Hematopoietic multipotent progenitor cell treated with erythropoietin and hydrocortisone succinate and interleukin-3 and kit ligand, for 6 days (in vitro differentiated cells): ENCODE data around the gene PEDS1.
"Not testable (repeated sequence)": the region's sequence is repeated elsewhere in the genome, so short reads cannot be mapped to it uniquely, and the experiment has no call there.

Source experiments
- DNase-seq: peaks from one replicate; pipeline ENCODE4 v3.0.0-alpha.2; 2015

Gene PEDS1

DNA sequence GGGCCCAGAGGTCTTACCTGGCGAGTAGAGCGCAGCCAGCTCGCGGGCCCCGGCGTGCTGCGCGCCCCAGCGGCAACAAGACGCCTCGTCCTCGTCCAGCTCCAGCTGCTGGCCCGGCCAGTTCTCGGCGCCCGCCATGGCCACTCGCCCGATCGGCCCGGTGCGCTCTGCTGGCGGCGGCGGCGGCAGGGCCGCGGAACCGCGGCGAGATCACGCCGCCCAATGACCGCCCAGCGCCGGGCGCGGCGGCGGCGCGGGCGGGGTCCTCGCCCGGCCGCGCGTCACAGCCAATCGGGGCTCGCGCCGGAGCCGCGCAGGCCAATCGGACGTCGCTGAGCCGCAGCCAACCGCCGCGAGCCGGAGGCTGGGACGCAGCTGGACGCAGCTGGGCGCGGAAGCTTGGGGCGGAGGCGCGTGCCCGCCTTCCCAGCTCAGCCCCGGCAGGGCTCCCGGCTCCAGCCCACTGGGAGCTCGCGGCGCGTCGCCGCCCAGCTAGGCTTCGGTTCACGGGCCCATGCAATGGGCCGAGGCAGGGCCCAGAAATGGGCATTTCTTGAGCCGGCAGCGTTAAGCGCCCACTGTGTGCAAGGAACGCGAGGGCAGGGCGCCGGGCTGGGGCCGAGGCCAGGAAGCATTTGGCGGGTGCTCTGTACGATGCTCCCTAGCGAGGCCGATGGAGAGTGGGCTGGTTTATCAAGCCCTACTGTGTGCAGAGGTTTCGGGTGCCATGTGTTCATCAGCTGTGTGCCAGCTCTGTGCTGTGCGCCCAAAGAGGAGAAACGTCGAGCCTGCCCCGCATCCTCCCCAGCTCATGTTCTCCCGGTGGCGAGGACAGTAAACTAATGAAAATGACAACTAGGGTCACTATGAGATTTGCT lies at the start of gene PEDS1:
PEDS1 (minus strand) TSS at position 224 of the 878 bp plus-strand sequence; CDS start at position 138, 86 bp downstream.
- DNase-seq = peak; percentile 93

DNA sequence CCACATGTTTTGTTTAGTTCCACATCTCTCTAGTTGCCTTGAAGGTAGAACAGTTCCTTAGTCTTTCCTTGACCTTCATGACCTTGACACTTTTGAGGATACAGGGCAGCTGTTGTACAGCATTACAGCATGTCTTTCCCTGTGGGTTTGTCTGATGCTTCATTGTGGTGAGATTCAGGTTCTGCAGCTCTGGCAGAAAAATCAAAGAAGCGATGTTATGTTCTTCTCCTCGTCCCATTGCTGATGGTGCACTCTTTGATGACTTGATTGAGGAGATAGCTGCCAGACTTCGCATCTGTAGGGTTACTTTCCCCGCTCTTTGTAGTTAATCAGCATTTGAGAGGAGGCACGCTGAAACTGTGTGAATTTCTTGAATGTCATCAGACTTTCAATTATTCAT lies 49.2 kb upstream of the PEDS1 start:
- DNase-seq = no peak

DNA sequence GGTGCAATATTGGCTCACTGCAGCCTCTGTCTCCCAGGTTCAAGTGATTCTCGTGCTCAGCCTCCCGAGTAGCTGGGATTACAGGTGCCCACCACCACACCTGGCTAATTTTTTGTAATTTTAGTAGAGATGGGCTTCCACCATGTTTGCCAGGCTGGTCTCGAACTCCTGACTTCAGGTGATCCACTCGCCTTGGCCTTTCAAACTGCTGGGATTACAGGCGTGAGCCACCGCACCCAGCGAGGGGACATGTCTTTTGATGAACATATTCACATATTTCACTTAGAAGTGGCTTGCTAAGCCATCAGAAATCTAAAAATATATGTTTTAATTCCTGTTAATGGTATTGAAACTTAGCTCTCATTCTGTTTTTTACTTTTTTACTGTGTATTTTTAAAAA lies 48.2 kb upstream of the PEDS1 start:
- DNase-seq = not testable (repeated sequence)

DNA sequence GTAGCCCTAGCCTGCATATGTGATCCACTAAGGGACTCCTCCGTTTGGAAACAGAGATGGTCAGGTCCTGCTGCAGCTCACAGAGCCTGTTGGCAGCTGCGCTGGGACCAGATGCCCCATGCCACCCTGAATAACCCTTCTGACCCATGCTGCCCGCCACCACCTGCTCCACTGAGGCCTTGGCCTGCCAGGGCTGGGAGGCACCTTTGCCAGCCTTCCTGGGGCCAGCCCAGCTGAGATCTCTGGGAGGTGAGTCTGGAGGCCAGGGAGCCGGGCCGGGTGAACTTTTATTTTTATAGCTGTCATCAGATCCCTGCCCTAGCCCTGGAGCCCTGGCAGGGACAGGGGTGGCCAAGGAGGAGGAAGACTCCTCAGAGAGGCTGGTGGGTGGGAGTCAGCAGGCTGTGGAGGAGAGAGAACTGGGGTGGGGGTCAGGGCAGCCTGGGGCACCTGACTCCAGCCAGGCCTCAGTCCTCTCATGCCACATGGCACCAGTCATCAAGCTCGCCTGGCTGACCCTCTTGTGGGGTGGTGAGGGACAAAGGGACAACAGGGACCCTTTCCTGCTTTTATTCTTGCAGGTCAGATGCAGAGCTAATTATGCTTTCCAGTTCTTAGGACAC lies 47.1 kb upstream of the PEDS1 start:
- DNase-seq = no peak

DNA sequence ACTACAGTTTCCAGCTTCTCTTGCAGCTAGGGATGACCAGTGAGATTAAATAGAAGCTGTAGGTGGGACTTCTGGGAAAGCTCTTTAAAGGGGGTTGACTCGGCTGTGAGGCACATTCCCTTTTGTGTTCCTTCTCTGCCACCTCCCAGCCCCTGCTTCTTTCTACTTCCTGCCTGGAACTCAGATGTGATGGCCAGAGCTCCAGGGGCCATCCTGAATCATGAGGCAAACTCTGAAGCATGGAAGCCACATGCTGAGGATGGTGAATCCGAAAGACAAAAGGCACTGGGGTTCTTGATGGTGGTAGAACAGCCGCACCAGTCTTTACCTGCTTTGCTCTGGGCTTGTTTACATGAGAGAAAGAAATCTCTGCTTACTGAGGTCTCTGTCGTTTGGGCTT lies 46.2 kb upstream of the PEDS1 start:
- no peak for DNase-seq

DNA sequence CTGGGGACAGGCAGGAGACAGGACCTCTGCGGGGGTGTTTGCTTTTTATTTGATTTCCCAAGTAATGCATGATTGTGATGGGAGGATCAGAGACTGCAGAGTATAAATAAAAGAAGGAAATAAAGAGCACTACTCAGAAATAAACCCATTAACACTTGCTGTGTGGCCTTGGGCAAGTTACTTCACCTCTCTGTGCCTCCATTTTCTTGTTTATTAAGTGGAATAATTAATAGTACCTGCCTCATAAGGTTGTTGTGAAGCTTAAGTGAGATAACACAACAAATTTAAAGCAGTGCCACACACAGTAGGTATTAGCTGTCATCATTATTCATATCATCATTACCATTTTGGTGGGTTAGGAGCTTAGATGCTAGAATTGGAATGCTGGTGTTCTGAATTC lies 45.2 kb upstream of the PEDS1 start:
- no peak for DNase-seq

DNA sequence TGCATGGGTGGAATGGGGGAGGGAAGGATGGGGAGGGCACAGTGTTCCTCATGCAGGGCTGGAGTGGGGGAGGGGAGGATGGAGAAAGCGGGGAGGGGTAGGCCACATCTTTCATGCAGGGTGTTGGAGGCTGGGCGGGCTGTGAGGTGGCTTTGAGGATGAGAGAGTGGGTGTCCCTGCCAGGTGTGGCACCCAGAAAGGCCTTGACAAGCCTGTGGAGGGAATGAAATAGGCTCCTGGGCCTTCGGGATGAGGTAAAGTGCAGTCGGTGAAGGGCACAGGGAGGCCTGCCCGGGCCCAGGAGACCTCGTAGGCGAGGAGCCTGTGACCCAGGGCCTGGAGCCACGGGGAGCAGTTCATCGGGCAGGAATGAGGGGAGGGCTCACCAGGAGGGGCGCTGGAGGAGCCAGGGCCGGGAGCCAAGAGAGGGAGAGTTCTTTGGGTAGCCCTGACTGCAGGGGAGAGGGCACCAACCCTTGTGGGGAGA lies 44.7 kb upstream of the PEDS1 start:
- DNase-seq = no peak

DNA sequence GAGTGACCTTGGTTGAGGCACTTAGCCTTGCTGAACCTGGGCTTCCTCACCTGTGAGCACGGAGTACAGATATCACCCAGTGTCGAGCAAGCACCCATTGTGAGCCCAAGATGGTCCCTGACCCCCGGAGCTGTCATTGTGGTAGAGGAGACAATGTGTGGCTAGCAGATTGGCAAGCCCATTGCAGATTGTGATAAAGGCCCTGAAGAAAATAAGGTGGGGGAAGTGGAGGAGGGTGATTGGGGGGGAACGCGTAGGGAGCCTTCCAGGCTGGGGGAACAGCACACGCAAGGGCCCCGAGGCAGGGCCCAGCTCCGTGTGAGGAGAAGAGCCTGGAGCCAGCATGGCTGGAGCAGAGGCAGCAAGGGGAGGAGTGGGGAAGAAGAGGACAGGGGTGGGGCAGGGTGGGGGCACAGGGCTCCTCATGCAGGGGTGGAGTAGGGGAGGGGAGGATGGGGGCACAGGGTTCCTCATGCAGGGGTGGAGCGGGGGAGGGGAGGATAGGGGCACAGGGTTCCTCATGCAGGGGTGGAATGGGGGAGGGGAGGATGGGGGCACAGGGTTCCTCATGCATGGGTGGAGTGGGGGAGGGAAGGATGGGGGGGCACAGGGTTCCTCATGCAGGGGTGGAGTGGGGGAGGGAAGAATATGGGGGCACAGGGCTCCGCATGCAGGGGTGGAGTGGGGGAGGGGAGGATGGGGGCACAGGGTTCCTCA lies 44.1 kb upstream of the PEDS1 start:
- peak; percentile 92 for DNase-seq

DNA sequence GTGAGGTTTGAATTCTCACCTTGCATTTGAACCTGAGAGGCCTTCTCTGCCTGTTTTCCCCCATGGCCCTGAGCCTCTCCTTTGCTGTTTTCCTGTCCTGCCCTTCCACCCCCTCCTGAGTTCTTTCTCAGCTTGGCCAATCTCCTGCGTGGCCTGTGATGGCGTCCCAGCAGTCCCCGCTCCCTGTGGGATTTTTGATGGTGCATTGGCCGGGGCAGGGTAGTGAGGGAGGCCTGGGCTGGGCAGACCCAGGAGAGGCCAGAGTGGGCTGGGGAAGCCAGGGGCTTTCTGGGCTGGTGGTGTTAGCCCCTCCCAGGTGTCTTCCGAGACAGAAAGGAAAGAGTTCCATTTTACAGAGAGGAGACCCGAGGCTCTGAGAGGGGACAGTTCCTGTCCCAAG lies 43.4 kb upstream of the PEDS1 start:
- no peak for DNase-seq

DNA sequence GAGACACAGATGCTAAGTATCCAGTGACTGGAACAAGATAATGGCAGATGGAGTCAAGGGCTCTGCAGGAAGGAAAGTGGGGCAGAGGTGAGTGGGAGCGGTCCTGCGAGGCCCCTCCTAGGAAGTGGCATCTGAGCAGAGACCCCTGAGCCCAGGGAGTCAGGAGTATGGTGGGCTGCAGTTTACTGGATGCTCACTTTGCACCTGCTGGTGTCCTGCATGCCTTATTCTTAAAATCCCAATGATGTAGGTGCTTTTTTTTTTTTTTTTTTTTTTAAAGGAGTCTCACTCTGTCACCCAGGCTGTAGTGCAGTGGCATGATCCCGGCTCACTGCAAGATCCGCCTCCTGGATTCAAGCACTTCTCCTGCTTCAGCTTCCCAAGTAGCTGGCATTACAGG lies 42.7 kb upstream of the PEDS1 start:
- DNase-seq = no peak

DNA sequence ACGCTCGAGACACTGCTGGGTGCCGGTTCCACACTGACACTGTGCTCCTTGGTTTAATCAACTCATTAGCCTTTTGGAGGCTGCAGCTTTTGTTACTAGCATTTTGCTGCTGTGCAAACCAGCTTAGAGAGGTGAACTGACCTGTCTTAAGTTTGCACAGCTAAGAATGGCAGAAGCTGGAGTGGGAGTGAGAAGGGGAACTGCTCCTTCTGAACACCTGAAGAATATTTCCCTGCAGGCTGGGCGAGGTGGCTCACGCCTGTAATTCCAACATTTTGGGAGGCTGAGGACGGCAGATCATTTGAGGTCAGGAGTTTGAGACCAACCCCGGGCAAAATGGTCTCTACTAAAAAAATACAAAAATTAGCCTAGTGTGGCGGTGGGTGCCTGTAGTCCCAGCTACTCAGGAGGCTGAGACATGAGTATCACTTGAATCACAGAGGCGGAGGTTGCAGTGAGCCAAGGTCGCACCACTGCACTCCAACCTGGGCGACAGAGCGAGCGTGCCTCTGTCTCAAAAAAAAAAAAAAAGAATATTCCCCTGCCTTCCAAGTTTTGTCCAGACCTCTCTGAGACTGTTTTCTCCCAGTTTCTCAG lies 42.1 kb upstream of the PEDS1 start:
- DNase-seq = peak; percentile 70

DNA sequence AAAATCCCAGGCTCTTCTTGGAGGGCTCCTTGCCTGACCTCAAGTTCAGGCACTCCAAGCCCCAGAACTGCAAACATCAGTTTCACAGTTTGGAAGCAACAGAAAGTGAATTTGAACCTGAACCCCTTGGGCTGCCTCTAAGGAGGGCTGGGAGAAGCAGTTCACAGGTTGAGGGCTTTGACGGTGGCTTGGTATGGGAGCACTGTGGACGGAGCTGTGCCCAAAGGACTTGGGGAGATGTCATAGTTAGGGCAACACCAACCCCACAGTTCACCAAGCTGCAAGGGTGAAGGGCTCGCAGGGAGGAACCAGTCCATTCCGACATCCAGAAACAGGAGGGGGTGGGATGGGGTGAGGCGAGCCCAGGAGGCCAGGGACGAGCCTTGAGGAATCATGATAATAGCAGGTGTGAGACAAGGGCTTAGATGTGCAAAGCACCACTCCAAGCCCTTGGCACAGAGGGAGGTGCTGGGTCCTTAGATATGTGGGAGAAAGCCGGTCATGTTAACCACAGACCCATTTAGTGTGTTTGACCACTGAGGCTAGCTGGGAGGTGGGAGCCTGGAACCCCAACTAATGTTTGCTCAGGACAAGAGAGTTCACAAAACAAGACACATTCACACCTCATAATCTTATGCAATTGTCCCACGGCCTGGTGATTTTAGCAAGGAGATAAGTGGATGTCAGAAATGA lies 41.5 kb upstream of the PEDS1 start:
- DNase-seq = peak; percentile 12

DNA sequence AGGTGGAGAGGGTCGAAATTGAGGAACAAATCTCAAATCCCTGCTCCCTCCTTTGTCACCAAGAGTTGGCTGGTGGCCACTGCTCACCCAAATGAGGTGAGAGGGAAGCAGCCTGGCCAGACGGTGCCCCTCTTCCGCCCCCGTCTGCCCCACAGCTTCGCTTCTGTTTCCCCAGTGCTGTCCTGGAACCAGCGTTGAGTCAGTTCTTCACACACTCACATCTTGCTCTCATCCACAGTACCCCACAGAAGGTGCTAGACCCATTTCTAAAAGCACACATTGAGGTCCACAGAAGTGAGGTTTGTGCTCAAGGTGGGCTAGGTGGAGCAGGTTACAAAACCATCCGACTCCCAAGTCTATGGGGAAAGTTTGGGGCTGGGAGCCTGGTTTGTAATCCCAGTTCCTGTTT lies 40.9 kb upstream of the PEDS1 start:
- DNase-seq = peak; percentile 13

DNA sequence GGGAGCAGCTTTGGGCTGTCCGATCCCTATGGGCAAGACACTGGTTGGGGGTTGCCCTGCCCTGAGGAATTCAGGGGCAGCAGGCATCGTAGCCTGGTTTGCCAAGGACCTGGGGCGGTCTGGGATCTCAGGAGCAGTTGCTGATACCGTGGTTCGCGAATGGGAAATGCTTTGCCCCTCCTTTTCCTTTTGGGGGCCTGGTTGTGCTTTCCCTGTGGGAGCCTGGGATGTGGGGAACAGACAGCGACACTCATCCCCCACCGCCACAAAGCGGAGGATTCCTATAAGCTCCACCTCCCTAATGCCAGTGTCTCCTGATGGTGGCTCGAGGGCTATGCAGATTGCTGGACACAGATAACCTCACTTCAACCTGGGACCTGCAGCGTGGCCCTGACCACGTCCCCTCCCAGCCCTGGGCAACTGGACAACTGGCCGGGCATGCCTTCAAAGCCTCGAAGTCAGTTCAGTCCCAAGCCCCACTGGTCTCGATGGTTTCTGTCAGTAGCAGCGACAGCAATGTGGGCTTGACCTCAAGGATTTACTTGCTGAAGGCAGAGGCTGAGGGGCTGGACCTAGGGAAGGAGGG lies 40.4 kb upstream of the PEDS1 start:
- DNase-seq = no peak

DNA sequence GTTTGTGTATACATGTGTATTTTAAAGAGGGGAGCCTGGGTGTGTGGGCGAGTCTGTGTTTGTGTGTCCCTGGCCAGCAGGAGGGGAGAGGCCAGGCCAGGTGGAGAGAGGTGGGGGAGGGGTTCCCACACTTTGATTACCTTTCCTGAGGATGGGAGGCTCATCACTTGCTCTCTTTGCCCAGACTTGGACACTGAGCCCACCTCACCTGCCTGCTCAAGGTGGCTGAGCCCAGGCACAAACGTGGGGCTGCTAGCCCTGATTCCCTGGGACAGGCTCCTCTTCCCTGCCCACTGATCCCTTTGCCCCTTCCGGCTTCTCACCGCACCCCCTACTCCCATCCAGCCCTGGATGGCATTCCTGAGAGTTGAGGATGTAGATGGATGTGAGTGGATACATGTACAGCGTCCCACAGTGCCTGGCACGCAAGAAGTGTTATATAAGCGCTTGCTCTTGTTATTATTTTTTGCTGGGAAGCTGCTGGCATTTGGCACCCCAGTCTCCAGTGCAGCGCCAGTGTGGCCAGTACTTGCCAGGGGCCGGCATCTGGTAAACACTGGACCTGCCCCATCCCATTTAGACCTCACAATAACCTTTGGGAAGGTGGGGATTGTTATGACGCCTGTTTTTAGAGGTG lies 39.8 kb upstream of the PEDS1 start:
- peak; percentile 15 for DNase-seq

DNA sequence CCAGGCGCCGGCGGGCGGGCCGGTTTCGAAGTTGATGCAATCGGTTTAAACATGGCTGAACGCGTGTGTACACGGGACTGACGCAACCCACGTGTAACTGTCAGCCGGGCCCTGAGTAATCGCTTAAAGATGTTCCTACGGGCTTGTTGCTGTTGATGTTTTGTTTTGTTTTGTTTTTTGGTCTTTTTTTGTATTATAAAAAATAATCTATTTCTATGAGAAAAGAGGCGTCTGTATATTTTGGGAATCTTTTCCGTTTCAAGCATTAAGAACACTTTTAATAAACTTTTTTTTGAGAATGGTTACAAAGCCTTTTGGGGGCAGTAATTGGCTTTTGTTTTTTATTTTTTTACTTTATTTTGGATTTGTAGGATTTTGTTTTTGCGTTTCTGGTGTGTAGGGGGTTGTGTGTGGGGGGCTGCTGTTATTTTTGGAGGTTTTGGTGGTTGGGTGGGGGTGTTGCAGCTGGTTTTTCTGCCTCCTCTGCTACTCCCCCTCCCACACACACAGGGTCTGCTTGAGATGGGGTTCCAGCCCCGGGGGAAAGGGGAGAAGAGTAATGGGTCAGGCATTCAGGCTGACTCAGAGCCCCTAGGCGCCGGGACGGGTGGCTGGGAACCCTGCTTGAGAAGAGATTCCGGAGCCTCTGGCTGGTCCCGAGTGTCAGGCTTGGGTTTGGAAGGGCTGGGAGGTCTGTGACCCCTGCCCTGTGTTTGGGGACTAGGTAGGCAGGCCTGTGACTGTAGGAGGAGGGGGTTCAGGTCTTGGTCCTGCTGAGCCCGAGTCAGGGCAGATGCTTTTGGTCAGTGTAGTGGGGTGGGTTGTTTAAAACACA lies 39.1 kb upstream of the PEDS1 start:
- peak; percentile 96 for DNase-seq

DNA sequence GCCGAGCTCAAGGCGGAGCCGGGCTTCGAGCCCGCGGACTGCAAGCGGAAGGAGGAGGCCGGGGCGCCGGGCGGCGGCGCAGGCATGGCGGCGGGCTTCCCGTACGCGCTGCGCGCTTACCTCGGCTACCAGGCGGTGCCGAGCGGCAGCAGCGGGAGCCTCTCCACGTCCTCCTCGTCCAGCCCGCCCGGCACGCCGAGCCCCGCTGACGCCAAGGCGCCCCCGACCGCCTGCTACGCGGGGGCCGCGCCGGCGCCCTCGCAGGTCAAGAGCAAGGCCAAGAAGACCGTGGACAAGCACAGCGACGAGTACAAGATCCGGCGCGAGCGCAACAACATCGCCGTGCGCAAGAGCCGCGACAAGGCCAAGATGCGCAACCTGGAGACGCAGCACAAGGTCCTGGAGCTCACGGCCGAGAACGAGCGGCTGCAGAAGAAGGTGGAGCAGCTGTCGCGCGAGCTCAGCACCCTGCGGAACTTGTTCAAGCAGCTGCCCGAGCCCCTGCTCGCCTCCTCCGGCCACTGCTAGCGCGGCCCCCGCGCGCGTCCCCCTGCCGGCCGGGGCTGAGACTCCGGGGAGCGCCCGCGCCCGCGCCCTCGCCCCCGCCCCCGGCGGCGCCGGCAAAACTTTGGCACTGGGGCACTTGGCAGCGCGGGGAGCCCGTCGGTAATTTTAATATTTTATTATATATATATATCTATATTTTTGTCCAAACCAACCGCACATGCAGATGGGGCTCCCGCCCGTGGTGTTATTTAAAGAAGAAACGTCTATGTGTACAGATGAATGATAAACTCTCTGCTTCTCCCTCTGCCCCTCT lies 38.2 kb upstream of the PEDS1 start:
- DNase-seq = peak; percentile 70

DNA sequence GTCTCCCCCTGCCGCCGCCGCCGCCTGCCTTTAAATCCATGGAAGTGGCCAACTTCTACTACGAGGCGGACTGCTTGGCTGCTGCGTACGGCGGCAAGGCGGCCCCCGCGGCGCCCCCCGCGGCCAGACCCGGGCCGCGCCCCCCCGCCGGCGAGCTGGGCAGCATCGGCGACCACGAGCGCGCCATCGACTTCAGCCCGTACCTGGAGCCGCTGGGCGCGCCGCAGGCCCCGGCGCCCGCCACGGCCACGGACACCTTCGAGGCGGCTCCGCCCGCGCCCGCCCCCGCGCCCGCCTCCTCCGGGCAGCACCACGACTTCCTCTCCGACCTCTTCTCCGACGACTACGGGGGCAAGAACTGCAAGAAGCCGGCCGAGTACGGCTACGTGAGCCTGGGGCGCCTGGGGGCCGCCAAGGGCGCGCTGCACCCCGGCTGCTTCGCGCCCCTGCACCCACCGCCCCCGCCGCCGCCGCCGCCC lies 37.6 kb upstream of the PEDS1 start:
- peak; percentile 69 for DNase-seq

DNA sequence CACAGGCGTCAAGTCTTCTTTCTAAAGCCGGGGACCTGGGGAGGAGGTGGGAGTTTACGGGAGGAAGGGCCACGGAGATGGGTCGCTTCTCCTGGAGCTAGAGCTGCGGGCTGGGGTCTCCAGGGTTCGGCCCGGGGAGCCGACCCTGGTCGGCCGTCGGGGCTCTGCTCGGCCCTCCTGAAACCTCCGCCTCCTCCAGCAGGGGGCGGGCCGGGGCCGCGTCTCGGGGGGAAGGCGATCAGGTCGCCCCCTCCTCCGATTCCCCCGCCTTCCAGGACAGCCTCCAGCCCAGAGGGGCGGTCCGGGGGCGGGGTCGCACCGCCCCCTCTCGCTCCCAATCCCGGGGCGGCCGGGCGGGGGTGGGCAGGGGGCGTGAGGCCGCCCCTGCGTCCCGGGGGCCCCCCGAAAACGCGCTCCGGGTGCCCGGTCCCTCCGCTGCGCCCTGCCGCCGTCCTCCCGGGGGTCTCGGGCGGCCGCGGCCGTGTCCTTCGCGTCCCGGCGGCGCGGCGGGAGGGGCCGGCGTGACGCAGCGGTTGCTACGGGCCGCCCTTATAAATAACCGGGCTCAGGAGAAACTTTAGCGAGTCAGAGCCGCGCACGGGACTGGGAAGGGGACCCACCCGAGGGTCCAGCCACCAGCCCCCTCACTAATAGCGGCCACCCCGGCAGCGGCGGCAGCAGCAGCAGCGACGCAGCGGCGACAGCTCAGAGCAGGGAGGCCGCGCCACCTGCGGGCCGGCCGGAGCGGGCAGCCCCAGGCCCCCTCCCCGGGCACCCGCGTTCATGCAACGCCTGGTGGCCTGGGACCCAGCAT lies 36.9 kb upstream of the PEDS1 start, which contains the start of gene CEBPB:
CEBPB (plus strand) TSS at position 580 of the 814 bp plus-strand sequence; CDS start at position 784, 204 bp downstream.
- DNase-seq = peak; percentile 89
